H1 (cell line): ENCODE results near the gene ADPRM. TPM values are rescaled to one million over a fixed set of nuclear protein-coding genes. Genes with fewer than 3 reads are reported as not detected.
A peak's percentile ranks its signal among the peaks of the same experiment; 100 is the strongest.

Source experiments
- CTCF ChIA-PET: fragments of 300-600 bp; sonication (Branson Sonifier 250); formaldehyde crosslinking; loops from one replicate; lab custom pipeline; 2021; ENCODE audit not compliant: partially characterized antibody; lab: Charles Lee
- POLR2A ChIA-PET: fragments of 300-600 bp; sonication (Branson Sonifier 250); formaldehyde crosslinking; loops from one replicate; lab custom pipeline; 2021; ENCODE audit warnings: inconsistent platforms; ENCODE audit not compliant: partially characterized antibody; lab: Charles Lee
- DNase-seq, 2 experiments: peaks; one replicate each; pipeline versions ENCODE4 v3.0.0 to v3.0.0-alpha.2; 2010 to 2022; ENCODE audit warnings: low spot score in 2 of 2, low read depth in 1 of 2, mixed read lengths in 1 of 2
- FAIRE-seq: peaks from 2 replicates; lab custom pipeline; 2011; peaks lifted over from hg19 to GRCh38; lab: Jason Lieb, UNC
- H2AFZ ChIP-seq: 2 replicates; pipeline ENCODE4 v1.8.1; 2012; ENCODE audit warnings: low read length, inconsistent platforms
- H2AK5ac ChIP-seq: 2 replicates; pipeline ENCODE4 v1.6.1; 2013; ENCODE audit warnings: low read depth, low read length
- H2BK120ac ChIP-seq: replicated peaks from 2 replicates; pipeline ENCODE3; 2013; ENCODE audit warnings: low read depth, low read length, inconsistent platforms
- H2BK12ac ChIP-seq: 2 replicates; pipeline ENCODE4 v1.6.1; 2013; ENCODE audit warnings: low read depth, low read length
- H2BK15ac ChIP-seq: 2 replicates; pipeline ENCODE4 v1.6.1; 2013; ENCODE audit warnings: low read length
- H2BK20ac ChIP-seq: 2 replicates; pipeline ENCODE4 v1.6.1; 2013; ENCODE audit warnings: low read length
- H2BK5ac ChIP-seq: 2 replicates; pipeline ENCODE4 v1.6.1; 2013; ENCODE audit warnings: low read depth, low read length
- H3K14ac ChIP-seq: 2 replicates; pipeline ENCODE4 v1.6.1; 2013; ENCODE audit warnings: inconsistent platforms; ENCODE audit not compliant: insufficient read length
- H3K18ac ChIP-seq: 2 replicates; pipeline ENCODE4 v1.6.1; 2013; ENCODE audit warnings: low read length; ENCODE audit errors: extremely low read depth
- H3K23ac ChIP-seq: 2 replicates; pipeline ENCODE4 v1.6.1; 2013; ENCODE audit warnings: inconsistent platforms; ENCODE audit not compliant: insufficient read length
- H3K23me2 ChIP-seq: 2 replicates; pipeline ENCODE4 v1.6.1; 2013; ENCODE audit warnings: low read depth, low read length
- H3K27ac ChIP-seq: 2 replicates; pipeline ENCODE4 v1.6.1; 2011; ENCODE audit warnings: low read depth, low read length, inconsistent platforms
- H3K27me3 ChIP-seq, 4 experiments: replicated peaks in 1 of 4; 1 replicate in 1 of 4; 2 replicates in 3 of 4; pipeline versions ENCODE4 v1.6.1 to v1.8.1; 2011 to 2013; ENCODE audit warnings: low read length in 3 of 4, mild to moderate bottlenecking in 3 of 4, inconsistent platforms in 2 of 4, mixed read lengths in 2 of 4, moderate library complexity in 1 of 4; ENCODE audit not compliant: control insufficient read depth in 3 of 4, insufficient read depth in 3 of 4; ENCODE audit errors: extremely low read depth in 1 of 4
- H3K36me3 ChIP-seq, 4 experiments: 2 replicates each; pipeline versions ENCODE4 v1.6.1 to v1.8.1; 2011 to 2013; ENCODE audit warnings: mild to moderate bottlenecking in 4 of 4, low read length in 3 of 4, moderate library complexity in 2 of 4, control low read depth in 1 of 4, inconsistent platforms in 1 of 4; ENCODE audit not compliant: insufficient read depth in 4 of 4, control insufficient read depth in 2 of 4
- H3K4ac ChIP-seq: replicated peaks from 2 replicates; pipeline ENCODE3; 2013; ENCODE audit warnings: low read length, low read depth, mixed read lengths, inconsistent platforms; ENCODE audit not compliant: insufficient read length
- H3K4me1 ChIP-seq, 4 experiments: replicated peaks in 1 of 4; 1 replicate in 1 of 4; 2 replicates in 3 of 4; pipeline versions ENCODE4 v1.6.1 to v1.8.1; 2011 to 2013; ENCODE audit warnings: low read length in 3 of 4, inconsistent platforms in 2 of 4, mixed read lengths in 1 of 4; ENCODE audit not compliant: insufficient read depth in 4 of 4, control insufficient read depth in 3 of 4
- H3K4me2 ChIP-seq, 2 experiments: 2 replicates each; pipeline versions ENCODE4 v1.6.1 to v1.8.1; 2011 to 2013; ENCODE audit warnings: low read depth in 2 of 2, low read length in 2 of 2, control low read depth in 1 of 2, inconsistent platforms in 1 of 2, mild to moderate bottlenecking in 1 of 2; ENCODE audit not compliant: insufficient read depth in 1 of 2
- H3K4me3 ChIP-seq, 4 experiments: fragments of 200-600, 300-600 bp in 1 of 4; sonication (generic), shearing (Covaris generic), sonication (Bioruptor Twin) in 1 of 4; 2 replicates each; pipeline versions ENCODE4 v1.5.1 to v1.8.1; 2011 to 2016; ENCODE audit warnings: low read length in 4 of 4, low read depth in 3 of 4, control low read depth in 2 of 4, inconsistent platforms in 2 of 4, mild to moderate bottlenecking in 2 of 4, mixed read lengths in 1 of 4, moderate library complexity in 1 of 4; ENCODE audit not compliant: insufficient read depth in 2 of 4; ENCODE audit errors: extremely low read depth in 1 of 4
- H3K56ac ChIP-seq: replicated peaks from 2 replicates; pipeline ENCODE3; 2013; ENCODE audit warnings: low read depth, mild to moderate bottlenecking, mixed read lengths, low read length, inconsistent platforms; ENCODE audit not compliant: insufficient read length
- H3K79me1 ChIP-seq: 2 replicates; pipeline ENCODE4 v1.6.1; 2013; ENCODE audit warnings: low read depth, low read length, control low read depth
- H3K79me2 ChIP-seq, 2 experiments: 2 replicates each; pipeline versions ENCODE4 v1.6.1 to v1.8.1; 2012 to 2013; ENCODE audit warnings: low read length in 2 of 2, mild to moderate bottlenecking in 2 of 2, inconsistent platforms in 1 of 2; ENCODE audit not compliant: insufficient read depth in 2 of 2, control insufficient read depth in 1 of 2
- H3K9ac ChIP-seq, 4 experiments: replicated peaks in 1 of 4; 1 replicate in 1 of 4; 2 replicates in 3 of 4; pipeline versions ENCODE4 v1.6.1 to v1.8.1; 2011 to 2013; ENCODE audit warnings: low read depth in 3 of 4, low read length in 3 of 4, control low read depth in 2 of 4, mild to moderate bottlenecking in 2 of 4, moderate library complexity in 2 of 4, inconsistent platforms in 1 of 4; ENCODE audit errors: extremely low read depth in 1 of 4
- H3K9me3 ChIP-seq, 2 experiments: 2 replicates each; pipeline versions ENCODE4 v1.6.1 to v1.8.1; 2012 to 2013; ENCODE audit warnings: mild to moderate bottlenecking in 2 of 2, moderate library complexity in 2 of 2, control low read depth in 1 of 2, inconsistent platforms in 1 of 2, low read depth in 1 of 2, low read length in 1 of 2, mixed read lengths in 1 of 2; ENCODE audit not compliant: insufficient read depth in 2 of 2
- H4K20me1 ChIP-seq, 2 experiments: replicated peaks in 1 of 2; 2 replicates each; pipeline versions ENCODE3 to v1.8.1; 2011 to 2013; ENCODE audit warnings: inconsistent platforms in 2 of 2, low read length in 2 of 2, mild to moderate bottlenecking in 1 of 2; ENCODE audit not compliant: insufficient read depth in 2 of 2, control insufficient read depth in 1 of 2
- H4K5ac ChIP-seq: 2 replicates; pipeline ENCODE4 v1.6.1; 2013; ENCODE audit warnings: low read length, low read depth, mixed read lengths, inconsistent platforms; ENCODE audit not compliant: insufficient read length
- H4K8ac ChIP-seq: 2 replicates; pipeline ENCODE4 v1.8.0; 2013; ENCODE audit warnings: mild to moderate bottlenecking, moderate library complexity, low read length, inconsistent platforms; ENCODE audit not compliant: insufficient read depth; ENCODE audit errors: extremely low read depth
- H4K91ac ChIP-seq: replicated peaks from 2 replicates; pipeline ENCODE3; 2013; ENCODE audit warnings: low read length, mixed read lengths, inconsistent platforms; ENCODE audit not compliant: insufficient read length
- CHD2 ChIP-seq: IDR thresholded peaks from 2 replicates; pipeline ENCODE4 v1.6.1; 2012; ENCODE audit warnings: low read length, improper control_type of control experiment
- EZH2 ChIP-seq: fragments of 200-600 bp; sonication (generic); IDR thresholded peaks from 2 replicates; pipeline ENCODE4 v1.7.1; 2012; ENCODE audit warnings: low read depth, mild to moderate bottlenecking, moderate library complexity, low read length, inconsistent platforms; ENCODE audit not compliant: severe bottlenecking
- JUN ChIP-seq: IDR thresholded peaks from 2 replicates; pipeline ENCODE4 v1.6.1; 2011; ENCODE audit warnings: low read depth, mild to moderate bottlenecking, improper control_type of control experiment, low read length
- MAFK ChIP-seq: IDR thresholded peaks from 2 replicates; pipeline ENCODE4 v1.6.1; 2012; ENCODE audit warnings: low read depth, mild to moderate bottlenecking, improper control_type of control experiment, low read length
- NANOG ChIP-seq: IDR thresholded peaks from 2 replicates; pipeline ENCODE4 v1.6.1; 2011; ENCODE audit warnings: low read length, low read depth, mild to moderate bottlenecking, inconsistent platforms; ENCODE audit not compliant: insufficient read depth, poor library complexity, severe bottlenecking
- POU5F1 ChIP-seq: IDR thresholded peaks from 2 replicates; pipeline ENCODE4 v1.6.1; 2011; ENCODE audit warnings: low read depth, mild to moderate bottlenecking, low read length, moderate library complexity
- RAD21 ChIP-seq, 2 experiments: IDR thresholded peaks in 1 of 2; conservative IDR thresholded peaks in 1 of 2; 2 replicates each; pipeline ENCODE4 v1.6.1; 2011; ENCODE audit warnings: low read depth in 2 of 2, low read length in 2 of 2, improper control_type of control experiment in 1 of 2, inconsistent platforms in 1 of 2, mild to moderate bottlenecking in 1 of 2, moderate library complexity in 1 of 2
- RFX5 ChIP-seq: IDR thresholded peaks from 2 replicates; pipeline ENCODE4 v1.6.1; 2011; ENCODE audit warnings: low read depth, low read length, improper control_type of control experiment, borderline replicate concordance
- SIN3A ChIP-seq, 2 experiments: IDR thresholded peaks in 1 of 2; conservative IDR thresholded peaks in 1 of 2; 2 replicates each; pipeline ENCODE4 v1.6.1; 2011 to 2012; ENCODE audit warnings: low read length in 2 of 2, improper control_type of control experiment in 1 of 2, low read depth in 1 of 2, mild to moderate bottlenecking in 1 of 2
- SP1 ChIP-seq: IDR thresholded peaks from 2 replicates; pipeline ENCODE4 v1.6.1; 2011; ENCODE audit warnings: low read depth, low read length
- SP4 ChIP-seq: IDR thresholded peaks from 2 replicates; pipeline ENCODE4 v1.6.1; 2012; ENCODE audit warnings: low read length, inconsistent platforms
- TAF1 ChIP-seq: IDR thresholded peaks from 2 replicates; pipeline ENCODE4 v1.6.1; 2011; ENCODE audit warnings: mild to moderate bottlenecking, low read depth, low read length
- WGBS, 2 experiments: shearing (Covaris generic) in 1 of 2; methylation state at CpG; one replicate each; pipeline versions ENCODE4 v1.1.6 to v1.1.7; 2013 to 2015; ENCODE audit warnings: low lambda C conversion rate in 2 of 2, mixed read lengths in 2 of 2, inconsistent platforms in 1 of 2, low coverage in 1 of 2, missing lambda C conversion rate in 1 of 2; ENCODE audit not compliant: insufficient replicate concordance in 2 of 2, insufficient coverage in 1 of 2, insufficient read length in 1 of 2; ENCODE audit errors: extremely low coverage in 1 of 2, missing lambda C conversion rate in 1 of 2; 5-methylcytosine and 5-hydroxymethylcytosine counted together
- polyA plus RNA-seq, 7 experiments: library from polyadenylated mRNA; depleted of rRNA in 3 of 7; stranded (reverse) in 5 of 7; unstranded in 2 of 7; fragments of >200 nt in 5 of 7; fragments of 200-250 nt in 2 of 7; gene quantifications; 1 replicate in 5 of 7; 2 replicates in 1 of 7; 4 replicates in 1 of 7; pipeline versions ENCODE4 v1.2.1 to v1.2.3, GENCODE V29; 2011 to 2013; ENCODE audit warnings: missing spikeins in 2 of 7, mixed read lengths in 2 of 7
- total RNA-seq: library from RNA; stranded (reverse); fragmentation: NEBNext Ultra II Directional; extraction: Animal tissue kit (Norgen Biotek cat#: 25700); gene quantifications from 2 replicates; pipeline ENCODE4 v1.2.1, GENCODE V29; 2021

The ADPRM gene
- total and polyA plus RNA-seq, 2 of the 8 experiments (the other 6 are each of a cell fraction or from before 2014, with no cell fraction given): 6.7 to 7.9 TPM

- H3K14ac ChIP-seq: no peak overlapping the region
- 36% methylated on average over 3 of the region's 3 CpGs; no CpG with 5 or more reads in 1 of the 2 experiments for WGBS, 2 experiments
- POLR2A ChIA-PET: interaction anchor here (0.6 to 1.3 kb wide), 4 partner anchors 9 to 67 kb away, joined by 3 to 6 read pairs (median 4); no protein-coding TSS in a partner anchor
- H3K18ac ChIP-seq: peak overlapping the region; percentile 43
- H4K8ac ChIP-seq: 0 out of 2 replicates have a peak overlapping the region, but pooled peaks have one; percentile 39
- H3K27ac ChIP-seq: 0 out of 2 replicates have a peak overlapping the region, but pooled peaks have one; percentile 57
- H3K4me2 ChIP-seq: peak overlapping the region; percentile 71 to 99
- H2BK5ac ChIP-seq: peak overlapping the region; percentile 81; the same call in 1 of the 2 replicates
- H3K9me3 ChIP-seq: no peaks in the 10 kb centered on the region
- peak overlapping the region in 2 of 4 experiments; percentile 56 to 57; a peak in 3 of 8 replicates for H3K4me3 ChIP-seq
- no peak for DNase-seq
- H4K91ac ChIP-seq: peak overlapping the region; percentile 1
- H2AFZ ChIP-seq: no peak overlapping the region
- H3K36me3 ChIP-seq: no peaks in the 10 kb centered on the region
- CTCF ChIA-PET: interaction anchor here (0.7 to 4.8 kb wide), 7 partner anchors 13 to 138 kb away, joined by 3 to 40 read pairs (median 5); no protein-coding TSS in a partner anchor
- H3K9ac ChIP-seq: peak overlapping the region in 2 of 4 experiments; percentile 4 to 21; a peak in 2 of 7 replicates
- H4K20me1 ChIP-seq: no peaks in the 10 kb centered on the region
- no peaks in the 10 kb centered on the region for H3K79me2 ChIP-seq
- no peak overlapping the region for H3K23ac ChIP-seq
- peaks cover 9 to 20% (median 14%) of the 10 kb centered on the region in 4 experiments for H3K4me1 ChIP-seq
- H2BK12ac ChIP-seq: peak overlapping the region; percentile 90; the same call in 1 of the 2 replicates
- H3K56ac ChIP-seq: no peak overlapping the region
- H3K4ac ChIP-seq: no peak overlapping the region
- H2BK20ac ChIP-seq: no peak overlapping the region; the same call in 1 of the 2 replicates
- H2BK120ac ChIP-seq: no peak overlapping the region
- H3K23me2 ChIP-seq: peaks cover 4% of the 10 kb centered on the region; the same call in 1 of the 2 replicates
- H2BK15ac ChIP-seq: peak overlapping the region; percentile 98; the same call in 1 of the 2 replicates
- H3K79me1 ChIP-seq: no peaks in the 10 kb centered on the region
- no peak for FAIRE-seq
- H3K27me3 ChIP-seq: no peaks in the 10 kb centered on the region
- H2AK5ac ChIP-seq: peak overlapping the region; percentile 28; the same call in 1 of the 2 replicates
- no peak overlapping the region for H4K5ac ChIP-seq
- TF ChIP-seq SP4: no peak
- no peak for TF ChIP-seq SP1
- no peak for TF ChIP-seq CHD2
- TF ChIP-seq NANOG: no peak
- TF ChIP-seq SIN3A (conservative IDR thresholded peaks at IDR 0.05 in 1 of 2, IDR thresholded peaks at IDR 0.05 in 1 of 2; ENCODE audit: low read depth in 1 of 2, low read length in 2 of 2): no peak
- TF ChIP-seq EZH2: no peak
- TF ChIP-seq POU5F1: no peak
- no peak for TF ChIP-seq RAD21 (IDR thresholded peaks at IDR 0.05 in 1 of 2, conservative IDR thresholded peaks at IDR 0.05 in 1 of 2; ENCODE audit: low read depth in 2 of 2, low read length in 2 of 2)
- TF ChIP-seq JUN: no peak
- TF ChIP-seq TAF1: no peak
- no peak for TF ChIP-seq MAFK
- no peak for TF ChIP-seq RFX5
Measured at GRCh38 chr17:10755592-10756127, 58.3 kb downstream of the ADPRM start.
